Measurements from ENCODE around the gene RB1.

GRCh38 chr13:48431987-48432615 lies 128.6 kb downstream of the RB1 start:
- no peak for TF ChIP-seq POLR2AphosphoS5 (IDR thresholded peaks at IDR 0.05; ENCODE audit: borderline replicate concordance, low read depth, low read length)
- TF ChIP-seq EZH2 (IDR thresholded peaks at IDR 0.05), result no peak

Measured in SK-N-MC (cell line).